Measurements from ENCODE around the gene EIF4G3.
A peak's percentile ranks its signal among the peaks of the same experiment; 100 is the strongest.
"Not testable (repeated sequence)": the region's sequence is repeated elsewhere in the genome, so short reads cannot be mapped to it uniquely, and the experiment has no call there.

Gene EIF4G3, protein sequence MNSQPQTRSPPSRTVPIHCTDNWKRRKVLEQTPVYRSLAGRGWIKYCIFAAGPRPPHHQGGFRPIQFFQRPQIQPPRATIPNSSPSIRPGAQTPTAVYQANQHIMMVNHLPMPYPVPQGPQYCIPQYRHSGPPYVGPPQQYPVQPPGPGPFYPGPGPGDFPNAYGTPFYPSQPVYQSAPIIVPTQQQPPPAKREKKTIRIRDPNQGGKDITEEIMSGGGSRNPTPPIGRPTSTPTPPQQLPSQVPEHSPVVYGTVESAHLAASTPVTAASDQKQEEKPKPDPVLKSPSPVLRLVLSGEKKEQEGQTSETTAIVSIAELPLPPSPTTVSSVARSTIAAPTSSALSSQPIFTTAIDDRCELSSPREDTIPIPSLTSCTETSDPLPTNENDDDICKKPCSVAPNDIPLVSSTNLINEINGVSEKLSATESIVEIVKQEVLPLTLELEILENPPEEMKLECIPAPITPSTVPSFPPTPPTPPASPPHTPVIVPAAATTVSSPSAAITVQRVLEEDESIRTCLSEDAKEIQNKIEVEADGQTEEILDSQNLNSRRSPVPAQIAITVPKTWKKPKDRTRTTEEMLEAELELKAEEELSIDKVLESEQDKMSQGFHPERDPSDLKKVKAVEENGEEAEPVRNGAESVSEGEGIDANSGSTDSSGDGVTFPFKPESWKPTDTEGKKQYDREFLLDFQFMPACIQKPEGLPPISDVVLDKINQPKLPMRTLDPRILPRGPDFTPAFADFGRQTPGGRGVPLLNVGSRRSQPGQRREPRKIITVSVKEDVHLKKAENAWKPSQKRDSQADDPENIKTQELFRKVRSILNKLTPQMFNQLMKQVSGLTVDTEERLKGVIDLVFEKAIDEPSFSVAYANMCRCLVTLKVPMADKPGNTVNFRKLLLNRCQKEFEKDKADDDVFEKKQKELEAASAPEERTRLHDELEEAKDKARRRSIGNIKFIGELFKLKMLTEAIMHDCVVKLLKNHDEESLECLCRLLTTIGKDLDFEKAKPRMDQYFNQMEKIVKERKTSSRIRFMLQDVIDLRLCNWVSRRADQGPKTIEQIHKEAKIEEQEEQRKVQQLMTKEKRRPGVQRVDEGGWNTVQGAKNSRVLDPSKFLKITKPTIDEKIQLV (N-terminal part only)

DNA sequence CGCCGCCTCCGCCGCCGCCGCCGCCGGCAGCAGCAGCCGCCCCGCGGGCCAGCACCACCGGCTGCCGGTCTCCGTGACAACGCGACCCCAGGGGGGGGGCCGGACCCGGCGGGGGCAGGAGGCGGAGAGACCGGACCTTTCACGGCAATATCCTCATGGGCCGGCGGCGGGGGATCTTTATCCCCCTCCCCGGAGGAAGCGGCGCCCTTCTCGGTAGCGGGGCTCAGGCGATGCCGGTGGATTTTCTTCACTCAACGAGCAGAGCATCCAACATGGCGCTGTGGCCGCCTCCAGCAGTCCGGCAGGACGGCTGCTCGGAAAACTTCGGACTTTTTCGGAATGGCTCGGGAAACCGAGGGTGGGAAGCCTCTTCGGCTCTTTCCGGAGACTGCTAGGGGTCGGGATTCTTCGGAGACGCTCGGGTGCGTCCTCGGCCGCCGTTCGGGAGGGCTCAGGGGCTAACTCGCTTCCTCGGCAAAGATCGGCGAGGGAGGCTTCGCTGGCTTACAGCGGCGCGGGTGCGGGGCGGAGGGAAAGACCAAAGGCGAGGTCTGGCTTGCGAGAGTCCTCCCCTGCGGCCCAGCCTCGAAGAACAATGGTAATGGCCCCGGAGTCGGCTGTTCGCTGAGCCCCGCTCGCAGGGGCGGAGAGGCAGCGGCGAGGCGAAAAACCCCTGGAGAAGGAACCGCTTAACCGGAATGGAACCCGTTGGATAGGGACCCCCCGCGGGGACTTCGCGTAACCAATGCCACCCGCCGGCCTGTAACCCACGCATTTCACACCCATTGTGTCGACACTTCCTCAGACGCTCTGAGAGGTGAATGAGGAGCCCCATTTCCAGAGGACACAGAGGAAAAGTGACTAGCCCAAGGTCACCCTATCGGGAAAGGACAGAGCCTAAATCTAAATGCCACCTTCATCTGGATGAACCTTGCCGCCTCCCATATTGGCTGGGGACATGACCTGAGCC, at the start of gene EIF4G3:
Gene EIF4G3 (minus strand): TSS at position 312 of the 970 bp plus-strand sequence. CDS start 174,155 bp downstream, outside the sequence.
- peak; percentile 95 for DNase-seq (ENCODE audit: low read depth)

DNA sequence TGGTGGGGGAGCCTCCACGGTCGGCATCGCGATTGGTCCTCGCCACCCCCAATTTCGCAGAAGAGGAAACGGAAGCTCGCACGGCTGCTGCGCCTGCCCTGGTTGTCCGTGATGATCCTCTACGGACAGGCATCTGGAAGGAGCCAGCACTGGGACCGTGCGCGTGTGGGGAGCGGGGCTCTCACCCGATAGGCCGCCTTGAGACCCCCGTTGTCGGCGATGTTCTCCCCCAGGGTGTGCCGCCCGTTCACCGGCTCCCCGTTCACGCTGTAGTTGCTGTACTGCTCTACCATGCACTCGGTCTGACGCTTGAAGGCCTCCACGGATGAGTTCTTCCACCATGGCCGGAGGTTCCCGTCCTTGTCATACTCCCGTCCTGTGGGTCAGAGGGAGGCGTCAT, 48.4 kb upstream of the EIF4G3 start:
- DNase-seq (ENCODE audit: low read depth): no peak

DNA sequence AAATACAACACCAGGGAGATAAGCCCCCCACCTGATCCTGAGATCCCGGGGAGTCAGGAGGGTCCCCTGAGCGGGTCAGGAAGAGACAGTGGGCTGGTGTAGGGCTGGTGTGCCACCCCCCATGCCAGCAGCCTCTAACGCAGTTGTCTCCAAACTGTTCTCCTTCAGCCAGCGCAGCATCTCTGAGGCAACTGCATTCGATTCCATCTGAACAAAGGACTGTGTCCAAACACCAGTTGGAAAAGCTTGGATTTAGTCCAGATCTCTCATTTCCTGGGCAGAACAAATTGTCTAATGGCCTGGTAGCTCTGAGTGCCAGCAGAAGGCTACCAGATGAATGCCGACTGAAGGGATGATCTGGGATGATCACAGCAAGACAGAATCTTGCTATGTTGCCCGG, 44.1 kb upstream of the EIF4G3 start:
- DNase-seq (ENCODE audit: low read depth): no peak

DNA sequence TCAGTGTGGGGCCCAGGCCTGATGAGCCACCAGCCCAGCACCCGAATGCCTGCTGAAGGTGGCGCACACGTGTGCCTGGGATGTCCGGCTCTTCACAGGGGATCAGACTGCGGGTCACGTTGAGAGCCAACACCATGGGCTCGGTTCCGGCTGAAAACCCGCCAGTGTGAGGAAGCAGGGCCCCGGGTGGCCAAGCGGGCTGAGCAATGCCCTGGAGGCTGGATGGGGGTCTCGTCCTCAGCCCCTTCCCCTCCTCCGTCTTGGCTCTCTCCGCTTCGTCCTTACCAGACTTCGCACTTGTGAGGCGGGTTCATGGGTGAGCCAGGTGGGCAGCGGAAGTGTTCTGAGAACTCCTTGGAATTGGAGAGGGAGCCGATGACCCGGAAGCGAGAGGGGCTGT, 43.0 kb upstream of the EIF4G3 start:
- no peak for DNase-seq (ENCODE audit: low read depth)

DNA sequence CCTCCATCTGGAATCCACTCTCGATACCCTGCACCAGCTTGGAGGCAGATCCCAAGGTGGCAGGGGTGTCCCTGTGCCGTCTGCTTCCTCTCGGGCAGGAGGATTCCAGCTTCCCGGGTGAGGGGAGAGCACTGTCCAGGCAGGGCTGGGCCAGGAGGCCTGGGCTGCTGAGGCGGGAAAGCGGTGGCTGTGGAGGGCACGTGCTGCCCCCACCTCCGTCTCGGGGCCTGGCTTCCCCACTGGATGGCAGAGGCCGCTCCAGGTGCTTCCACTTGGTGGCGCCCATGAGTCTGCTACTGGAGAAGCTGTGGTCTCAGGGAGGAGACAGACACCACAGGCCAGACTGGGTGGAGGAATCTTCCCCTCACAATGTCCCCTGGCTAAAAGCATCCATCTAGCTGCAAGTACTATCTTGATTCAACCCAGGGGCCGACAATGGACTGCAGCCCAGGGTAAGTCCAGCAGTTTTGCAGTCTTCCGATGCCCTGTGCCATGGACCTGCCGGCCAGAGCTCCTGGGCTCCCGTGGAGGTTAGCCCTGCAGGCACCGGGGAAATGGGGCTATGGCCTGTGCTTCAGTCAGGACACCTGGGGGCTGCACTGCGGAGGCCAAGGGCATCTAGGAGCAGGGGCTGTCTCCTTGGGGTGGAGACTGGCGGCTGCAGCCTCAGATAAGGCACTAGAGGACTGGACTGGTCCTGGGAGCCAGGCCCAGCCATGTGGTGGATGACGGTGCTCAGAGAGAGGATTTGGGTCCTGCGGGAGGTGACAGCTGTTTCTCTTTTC, 41.3 kb upstream of the EIF4G3 start:
- DNase-seq (ENCODE audit: low read depth): no peak

DNA sequence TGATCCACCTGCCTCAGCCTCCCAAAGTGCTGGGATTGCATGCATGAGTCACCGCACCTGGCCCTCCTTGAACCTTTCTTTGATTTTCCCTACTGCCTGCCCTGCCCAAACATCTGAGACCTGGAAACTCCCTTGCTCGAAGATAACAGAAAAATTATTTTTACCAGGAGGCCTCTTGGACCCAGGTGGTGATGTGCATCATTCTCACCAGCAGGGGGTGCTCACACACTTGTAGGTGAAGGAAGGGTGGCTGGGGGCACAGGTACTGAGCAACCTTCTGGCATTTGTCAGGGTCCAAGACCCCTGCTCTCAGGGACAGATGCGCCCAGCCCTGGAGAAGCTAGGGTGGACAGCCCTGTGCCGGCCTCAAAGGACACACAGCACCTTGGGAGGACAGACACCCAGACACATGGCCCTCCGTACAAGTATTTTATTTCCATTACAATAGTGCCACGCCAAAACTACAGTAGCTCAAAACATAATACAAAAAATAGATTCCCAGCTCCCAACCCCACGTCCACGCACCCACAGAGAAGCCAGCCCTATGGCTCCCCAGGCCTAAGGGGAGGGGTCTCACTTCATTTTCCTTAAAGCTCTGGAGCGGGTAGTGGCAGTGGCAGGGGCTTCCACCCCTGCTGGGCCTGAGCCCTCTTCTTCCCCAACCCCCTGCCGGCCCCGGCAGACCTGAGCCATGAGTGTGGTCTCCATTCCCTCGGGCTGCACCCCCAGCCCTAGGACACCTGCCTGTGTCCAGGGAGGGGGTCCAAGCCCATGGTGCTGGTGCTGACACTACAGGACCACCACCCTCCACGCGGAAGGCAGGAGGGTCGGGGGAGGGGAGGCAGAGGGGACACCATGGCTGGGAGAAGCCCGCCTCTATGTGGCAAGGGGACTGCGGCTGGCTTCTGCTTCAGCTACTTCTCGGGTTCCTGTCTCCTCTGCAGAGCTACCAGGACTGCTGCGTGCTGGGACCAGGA, 40.4 kb upstream of the EIF4G3 start:
- DNase-seq (ENCODE audit: low read depth): peak; percentile 9

DNA sequence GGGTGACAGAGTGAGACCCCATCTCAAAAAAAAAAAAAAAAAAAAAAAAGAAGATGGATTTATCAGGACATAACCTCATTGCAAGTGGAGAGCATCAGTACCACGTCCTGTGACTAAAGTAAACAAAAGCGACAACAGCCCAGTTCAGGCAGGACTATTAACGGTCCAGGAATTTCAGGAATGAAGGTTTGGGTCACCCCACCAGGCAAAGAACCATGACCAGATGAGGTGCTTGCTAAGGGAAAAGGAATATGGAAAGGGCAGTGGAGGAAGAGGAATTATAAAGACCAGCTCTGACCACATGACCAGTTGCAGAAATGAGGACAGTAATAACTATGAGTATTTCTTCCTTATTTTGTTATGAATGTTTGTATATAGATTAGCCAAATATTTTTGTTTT, 35.4 kb upstream of the EIF4G3 start:
- no peak for DNase-seq (ENCODE audit: low read depth)

DNA sequence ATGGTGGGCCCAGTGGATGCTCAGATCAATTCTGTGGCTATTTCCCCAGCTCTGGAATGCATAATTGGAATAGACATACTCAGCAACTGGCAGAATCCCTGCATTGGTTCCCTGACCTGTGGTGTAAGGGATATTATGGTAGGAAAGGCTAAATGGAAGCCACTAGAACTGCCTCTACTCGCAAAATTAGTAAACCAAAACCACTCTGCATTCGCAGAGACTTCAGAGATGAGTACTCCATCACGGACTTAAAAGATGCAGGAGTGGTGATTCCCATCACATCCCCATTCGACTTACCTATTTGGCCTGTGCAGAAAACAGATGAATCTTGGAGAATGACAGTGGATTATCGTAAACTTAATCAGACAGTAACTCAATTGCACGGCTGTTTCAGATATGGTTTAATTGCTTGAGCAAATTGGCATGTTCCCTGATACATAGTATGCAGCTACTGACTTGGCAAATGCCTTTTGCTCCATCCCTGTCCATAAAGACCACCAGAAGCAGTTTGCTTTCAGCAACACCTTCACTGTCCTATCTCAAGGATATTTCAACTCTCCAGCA, 31.5 kb upstream of the EIF4G3 start:
- DNase-seq (ENCODE audit: low read depth): not testable (repeated sequence)

DNA sequence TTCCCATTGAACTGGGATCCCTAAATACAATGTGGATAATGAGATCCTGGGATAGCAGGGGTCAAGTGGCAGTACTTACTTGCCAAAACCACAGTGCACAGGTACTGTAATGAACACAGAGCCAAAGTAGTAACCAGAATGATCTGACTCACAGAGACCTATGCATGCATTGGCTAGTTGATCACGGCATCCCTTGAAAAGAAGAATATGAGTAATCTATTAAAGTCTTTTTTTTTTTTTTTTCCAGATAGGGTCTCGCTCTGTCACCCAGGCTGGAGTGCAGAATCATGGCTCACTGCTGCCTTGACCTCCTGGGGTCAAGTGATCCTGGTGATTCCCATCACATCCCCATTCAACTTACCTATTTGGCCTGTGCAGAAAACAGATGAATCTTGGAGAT, 29.4 kb upstream of the EIF4G3 start:
- no peak for DNase-seq (ENCODE audit: low read depth)

DNA sequence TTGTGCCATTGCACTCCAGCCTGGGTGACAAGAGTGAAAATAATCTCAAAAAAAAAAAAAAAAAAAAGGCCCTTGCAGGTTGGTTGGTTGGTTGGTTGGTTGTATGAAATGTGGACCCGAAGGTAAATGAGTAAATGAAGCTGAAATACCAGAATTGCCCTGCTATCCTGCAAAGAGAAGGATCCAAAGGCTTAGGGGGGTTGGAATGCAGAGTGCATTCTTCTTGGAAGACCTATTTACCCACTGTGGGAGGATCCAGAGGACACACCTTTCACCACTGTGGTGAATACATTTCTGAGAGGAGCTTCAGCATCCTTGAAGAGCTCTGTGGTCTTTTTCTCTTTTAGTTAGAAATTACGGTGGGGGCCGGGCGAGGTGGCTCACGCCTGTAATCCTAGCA, 28.7 kb upstream of the EIF4G3 start:
- DNase-seq (ENCODE audit: low read depth): no peak

DNA sequence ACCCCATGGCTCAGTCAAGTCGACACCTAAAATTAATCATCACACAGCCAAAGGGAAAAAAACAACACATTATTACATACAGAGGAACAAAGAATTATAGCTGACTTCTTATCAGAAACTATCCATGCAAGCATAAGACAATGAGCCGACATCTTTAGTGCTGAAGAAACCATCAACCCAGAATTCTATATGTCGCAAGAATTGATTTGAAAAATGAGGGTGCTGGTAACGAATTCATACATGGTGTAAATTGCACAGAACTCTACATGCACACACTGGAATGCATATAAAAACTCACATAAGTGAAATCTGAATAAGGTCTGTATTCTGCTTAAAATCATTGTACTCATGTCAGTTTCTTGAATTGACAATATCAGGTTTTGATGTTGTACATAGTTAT, 25.0 kb upstream of the EIF4G3 start:
- no peak for DNase-seq (ENCODE audit: low read depth)

DNA sequence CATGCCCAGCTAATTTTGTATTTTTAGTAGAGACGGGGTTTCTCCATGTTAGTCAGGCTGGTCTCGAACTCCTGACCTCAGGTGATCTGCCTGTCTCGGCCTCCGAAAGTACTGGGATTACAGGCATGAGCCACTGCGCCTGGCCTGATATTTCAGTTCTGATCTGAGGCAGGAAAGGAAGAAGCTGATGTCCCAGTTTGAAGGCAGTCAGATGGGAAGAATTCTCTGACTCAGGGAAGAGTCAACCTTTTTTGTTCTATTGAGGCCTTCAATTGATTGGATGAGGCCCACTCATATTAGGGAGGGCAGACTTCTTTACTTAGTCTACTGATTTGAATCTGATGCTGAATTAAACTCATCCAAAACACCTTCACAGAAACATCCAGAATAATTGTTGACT, 24.5 kb upstream of the EIF4G3 start:
- DNase-seq (ENCODE audit: low read depth): not testable (repeated sequence)

DNA sequence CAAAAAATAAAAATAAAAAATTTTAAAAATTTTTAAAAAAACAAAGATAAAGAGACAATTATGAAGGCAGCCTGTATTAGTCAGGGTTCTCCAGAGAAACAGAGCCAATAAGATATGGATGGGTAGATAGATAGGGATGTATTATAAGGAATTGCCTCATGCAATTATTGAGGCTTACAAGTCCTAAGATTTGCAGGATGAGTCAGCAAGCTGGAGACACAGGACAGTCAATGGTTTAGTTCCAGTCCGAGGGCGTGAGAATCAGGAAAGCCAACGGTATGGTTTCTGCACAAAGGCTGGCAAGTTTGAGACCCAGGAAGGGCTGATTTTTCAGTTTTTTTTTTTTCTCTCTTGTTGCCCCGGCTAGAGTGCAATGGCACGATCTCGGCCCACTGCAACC, 24.1 kb upstream of the EIF4G3 start:
- DNase-seq (ENCODE audit: low read depth): no peak

DNA sequence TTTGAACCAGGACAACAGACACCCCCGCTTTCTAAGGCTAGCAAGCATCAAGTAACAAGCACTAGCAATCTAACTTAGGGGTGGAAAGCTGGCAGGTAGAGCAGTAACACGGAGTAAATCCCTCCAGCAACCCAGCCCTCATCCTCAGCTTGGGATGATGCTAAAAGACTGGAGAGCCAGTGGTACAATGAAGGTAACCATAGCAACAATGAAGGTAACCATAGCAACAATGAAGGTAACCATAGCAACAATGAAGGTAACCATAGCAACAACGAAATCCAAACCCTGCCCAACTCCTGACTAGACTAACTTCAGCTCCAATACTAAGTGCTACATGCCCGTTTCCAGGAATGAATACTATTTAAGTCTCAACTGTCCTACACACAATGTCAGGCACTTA, 22.2 kb upstream of the EIF4G3 start:
- no peak for DNase-seq (ENCODE audit: low read depth)

DNA sequence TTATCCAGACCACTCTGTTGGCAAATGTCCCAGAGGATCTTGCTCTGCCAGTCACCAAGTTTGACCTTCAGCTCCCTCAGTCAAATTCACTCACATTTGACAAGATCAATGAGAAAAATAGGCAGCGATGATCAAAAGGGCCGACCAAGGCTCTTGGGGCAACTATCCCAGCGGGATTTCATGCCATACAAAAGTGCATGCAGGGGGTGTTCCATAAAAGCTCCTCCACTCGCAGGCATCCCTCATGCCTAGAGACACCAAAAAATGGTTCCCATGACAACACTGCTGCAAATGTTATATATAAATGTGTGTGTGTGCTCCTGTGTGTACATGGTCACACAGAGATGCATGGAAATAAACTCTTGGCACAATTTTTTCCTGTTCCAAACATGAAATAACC, 16.2 kb upstream of the EIF4G3 start:
- DNase-seq (ENCODE audit: low read depth): no peak

DNA sequence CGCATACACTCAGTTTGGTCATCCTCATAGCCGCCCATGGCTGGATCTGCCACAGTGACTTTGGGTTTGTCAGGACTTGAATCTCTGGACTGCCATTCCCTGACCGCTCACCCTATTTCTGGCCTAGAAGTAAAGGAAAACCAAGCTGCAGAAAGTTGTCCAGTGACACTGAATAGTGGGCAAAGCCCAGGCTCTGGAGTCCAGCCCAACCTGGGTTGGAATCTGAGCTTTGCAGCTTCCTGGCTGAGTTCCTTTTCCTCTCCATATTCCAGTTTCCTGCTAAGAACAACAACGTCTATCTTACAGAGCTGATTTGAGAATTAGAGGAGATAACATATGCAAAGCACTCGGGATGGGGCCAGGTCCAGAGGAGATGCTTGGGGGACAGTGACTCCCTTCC, 15.6 kb upstream of the EIF4G3 start:
- no peak for DNase-seq (ENCODE audit: low read depth)

DNA sequence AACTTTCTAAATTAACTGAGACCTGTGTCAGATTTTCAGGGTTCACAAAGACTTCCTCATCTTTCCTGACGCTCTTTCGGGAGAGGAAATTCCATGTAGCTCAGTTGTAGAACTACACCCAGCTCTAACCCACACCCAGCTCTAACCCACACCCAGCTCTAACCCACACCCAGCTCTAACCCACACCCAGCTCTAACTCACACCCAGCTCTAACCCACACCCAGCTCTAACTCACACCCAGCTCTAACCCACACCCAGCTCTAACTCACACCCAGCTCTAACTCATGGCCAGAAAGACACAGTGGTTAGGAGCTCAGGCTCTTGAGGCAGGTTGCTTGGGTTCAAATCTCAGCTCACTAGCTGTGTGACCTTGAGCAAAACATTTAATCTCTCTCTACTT, 14.1 kb upstream of the EIF4G3 start:
- not testable (repeated sequence) for DNase-seq (ENCODE audit: low read depth)

DNA sequence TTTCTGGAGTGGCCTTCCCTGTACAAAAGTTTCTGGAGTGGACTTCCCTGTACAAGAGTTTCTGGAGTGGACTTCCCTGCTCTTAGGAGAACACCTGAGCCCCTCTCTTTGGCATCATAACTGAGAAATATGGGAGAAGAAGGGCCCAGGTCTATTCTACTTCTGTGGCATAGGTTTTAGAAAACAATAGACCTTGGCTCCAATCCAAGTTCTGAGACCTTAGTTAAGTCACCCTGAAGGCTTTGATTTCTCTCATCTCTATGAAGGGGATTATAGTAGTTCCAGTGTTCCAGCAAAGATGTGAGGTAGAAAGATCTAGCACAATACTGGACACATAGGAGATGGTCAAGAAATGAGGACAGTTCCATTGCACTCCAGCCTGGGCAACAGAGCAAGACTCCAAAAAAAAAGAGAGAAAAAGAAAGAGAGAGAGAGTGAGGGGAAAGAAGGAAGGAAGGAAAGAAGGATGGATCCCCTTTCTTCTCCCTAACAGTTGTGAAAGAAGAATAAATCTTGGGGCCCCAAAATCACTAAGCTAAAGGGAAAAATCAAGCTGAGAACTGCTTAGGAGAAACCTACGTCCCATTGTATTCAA, 13.3 kb upstream of the EIF4G3 start:
- DNase-seq (ENCODE audit: low read depth): no peak

DNA sequence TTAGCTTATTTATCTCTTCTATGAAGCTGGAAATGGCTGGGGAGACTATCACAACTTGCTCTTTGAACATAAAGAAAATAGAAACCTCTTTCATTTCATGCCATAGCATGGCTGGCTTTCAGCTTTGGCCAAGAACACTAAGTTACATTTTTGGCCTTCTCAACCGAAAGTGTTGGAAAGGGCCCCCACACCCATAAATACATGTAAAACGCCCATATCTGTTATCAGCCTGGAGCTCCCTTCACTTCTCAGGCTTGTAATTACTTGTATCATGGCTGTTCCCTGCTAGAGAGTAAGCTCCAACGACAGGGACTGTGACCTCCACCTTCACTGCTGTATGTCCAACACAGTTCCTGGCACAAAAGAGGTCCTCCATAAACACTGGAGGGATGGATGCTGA, 12.7 kb upstream of the EIF4G3 start:
- no peak for DNase-seq (ENCODE audit: low read depth)

Data from T-helper 22 cell (primary cell).